Activated gamma-delta T cell (primary cell): ENCODE data around the gene LYPD5.
"Not testable (repeated sequence)": the region's sequence is repeated elsewhere in the genome, so short reads cannot be mapped to it uniquely, and the experiment has no call there.

Source experiments
- DNase-seq: peaks from one replicate; lab custom pipeline; 2025; lab: John Stamatoyannopoulos, UW

The LYPD5 gene

GRCh38 chr19:43778651-43779050 is 23.6 kb downstream of the LYPD5 start:
- no peak for DNase-seq

DNA sequence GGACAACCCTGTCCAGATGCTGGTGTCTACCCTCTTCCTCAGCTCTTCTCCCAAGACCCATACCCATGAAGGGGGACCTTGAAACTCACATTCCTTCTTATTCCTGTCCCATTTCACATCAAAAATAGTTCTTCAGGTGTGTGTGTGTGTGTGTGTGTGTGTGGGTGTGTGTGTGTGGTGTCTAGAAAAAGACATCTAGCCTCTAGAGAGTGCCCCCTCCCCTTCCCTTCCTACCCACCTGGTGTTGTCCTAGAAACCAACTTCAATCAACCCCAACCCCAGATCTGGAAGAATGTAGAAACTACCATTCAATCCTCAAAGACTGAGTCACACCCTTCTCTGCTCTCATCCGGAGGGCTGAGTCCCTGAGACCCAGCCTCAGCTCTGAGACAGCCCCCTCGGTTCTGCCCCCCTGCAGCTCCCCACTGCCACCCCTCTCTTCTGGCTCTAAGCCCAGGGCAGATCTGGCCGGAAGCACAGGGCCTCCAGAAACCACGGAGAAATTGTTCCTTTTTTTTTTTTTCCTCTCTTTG is 25.0 kb downstream of the LYPD5 start:
- DNase-seq, result no peak

DNA sequence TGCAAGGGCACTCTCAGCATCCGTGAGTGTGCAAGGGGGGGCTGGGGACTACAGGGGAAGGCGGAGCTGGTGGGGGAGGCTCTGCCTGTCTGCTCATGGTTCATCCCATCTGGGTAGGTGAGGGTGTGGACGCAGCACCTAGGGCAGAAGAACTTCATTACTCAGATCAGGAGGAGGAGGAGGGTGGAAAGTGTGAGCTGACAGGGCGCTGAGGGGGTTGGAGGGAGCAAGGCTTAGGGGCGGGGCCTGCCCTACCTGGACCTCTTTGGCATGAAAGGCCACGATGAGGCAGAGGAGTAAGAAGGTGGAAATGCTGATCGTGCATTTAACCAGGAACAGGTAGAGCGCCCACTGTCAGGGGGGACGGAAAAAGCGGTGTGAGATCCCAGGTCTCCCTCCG is 26.0 kb downstream of the LYPD5 start:
- no peak for DNase-seq

- DNase-seq, result no peak
Measured at GRCh38 chr19:43775299-43775890, 26.9 kb downstream of the LYPD5 start.

DNA sequence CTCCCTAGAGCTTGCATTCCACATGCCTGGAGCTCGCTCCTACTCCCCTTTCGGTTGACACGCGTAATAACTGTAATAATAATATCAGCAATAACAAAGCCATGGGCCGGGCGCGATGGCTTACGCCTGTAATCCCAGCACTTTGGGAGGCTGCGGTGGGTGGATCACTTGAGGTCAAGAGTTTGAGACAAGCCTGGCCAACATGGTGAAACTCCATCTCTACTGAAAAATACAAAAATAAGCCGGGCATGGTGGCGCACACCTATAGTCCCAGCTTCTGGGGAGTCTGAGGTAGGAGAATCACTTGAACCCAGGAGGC is 27.3 kb downstream of the LYPD5 start:
- DNase-seq, result not testable (repeated sequence)

- no peak for DNase-seq
Measured at GRCh38 chr19:43774103-43774939, 27.9 kb downstream of the LYPD5 start.

DNA sequence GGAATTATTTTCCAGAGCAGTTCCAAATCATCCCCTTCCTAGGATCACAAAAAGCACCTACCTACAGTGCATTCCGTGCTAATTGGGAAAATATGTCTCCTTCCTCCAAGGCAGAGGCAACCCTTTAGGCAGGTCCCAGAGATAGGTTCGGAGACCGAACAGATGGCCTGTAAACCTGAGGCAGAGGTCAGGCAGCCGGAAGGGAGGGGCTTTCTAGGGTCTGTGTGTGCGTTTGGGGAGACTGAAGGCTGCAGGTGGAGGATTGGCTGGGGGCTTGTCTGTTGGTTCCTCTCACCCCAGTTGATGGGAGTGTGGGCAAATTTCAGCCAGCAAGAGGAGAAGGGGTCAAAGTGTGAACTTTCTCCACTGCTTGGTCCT is 28.5 kb downstream of the LYPD5 start:
- no peak for DNase-seq

GRCh38 chr19:43769256-43769655 is 33.0 kb downstream of the LYPD5 start:
- DNase-seq, result no peak

GRCh38 chr19:43768273-43769050 is 33.8 kb downstream of the LYPD5 start:
- no peak for DNase-seq

GRCh38 chr19:43767818-43768217 is 34.4 kb downstream of the LYPD5 start:
- DNase-seq, result no peak

DNA sequence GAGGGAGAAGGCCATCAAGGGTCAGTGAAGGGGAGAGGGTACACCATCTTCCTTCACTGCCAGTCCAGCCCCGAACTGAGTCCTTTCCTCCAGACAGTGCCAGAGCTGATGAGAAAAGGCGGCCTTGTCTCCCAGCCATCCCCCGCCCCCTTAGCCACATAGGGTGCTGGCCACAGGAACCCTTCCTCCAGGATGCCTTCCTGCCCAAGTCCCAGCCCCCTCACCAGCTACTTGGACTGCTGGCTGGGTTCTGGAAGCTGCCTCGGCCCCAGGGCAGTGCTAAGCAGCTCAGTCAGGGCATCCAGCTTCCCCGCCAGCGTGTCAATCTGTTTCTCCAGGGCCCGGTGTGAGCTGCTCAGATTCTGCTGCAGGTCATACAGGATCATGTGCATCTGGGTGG is 34.9 kb downstream of the LYPD5 start:
- no peak for DNase-seq

DNA sequence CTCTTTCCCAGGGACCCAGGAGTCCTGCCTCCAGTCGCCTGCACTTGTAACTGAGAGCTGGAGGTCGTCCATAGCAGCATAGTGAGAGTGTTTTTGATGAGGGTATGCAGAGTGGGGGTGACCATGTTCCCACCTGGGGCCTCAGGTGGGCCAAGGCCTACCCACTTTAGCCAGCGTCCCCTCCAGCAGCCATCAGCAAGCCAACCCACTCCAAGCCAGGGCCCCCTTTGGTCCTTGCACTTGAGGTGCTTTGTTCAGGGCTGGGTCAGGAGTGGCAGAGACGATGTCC is 35.5 kb downstream of the LYPD5 start:
- no peak for DNase-seq

GRCh38 chr19:43765109-43765876 is 37.0 kb downstream of the LYPD5 start:
- peak; percentile 36 for DNase-seq

- not testable (repeated sequence) for DNase-seq
Measured at GRCh38 chr19:43764684-43765083, 37.6 kb downstream of the LYPD5 start.

- DNase-seq, result no peak
Measured at GRCh38 chr19:43763473-43763939, 38.7 kb downstream of the LYPD5 start.

DNA sequence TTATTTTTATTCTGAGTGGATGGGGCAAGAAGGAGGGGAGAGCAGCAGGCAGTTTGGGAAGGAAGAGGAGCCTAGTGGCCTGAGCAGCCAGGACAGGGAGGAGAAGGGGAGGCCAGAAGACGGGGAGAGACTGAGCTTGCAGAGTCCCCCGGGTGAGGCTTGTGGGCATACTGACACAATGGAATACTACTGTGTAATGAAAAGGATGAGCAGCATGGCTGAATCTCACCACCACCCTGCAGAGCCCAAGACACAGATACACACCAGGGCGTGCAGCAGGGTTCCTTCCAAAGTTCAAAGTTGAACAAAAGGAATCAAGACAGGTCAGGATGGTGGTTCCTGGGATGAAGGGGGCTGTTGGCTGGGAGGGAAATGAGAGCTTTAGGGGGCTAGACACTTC is 39.4 kb downstream of the LYPD5 start:
- DNase-seq, result no peak

DNA sequence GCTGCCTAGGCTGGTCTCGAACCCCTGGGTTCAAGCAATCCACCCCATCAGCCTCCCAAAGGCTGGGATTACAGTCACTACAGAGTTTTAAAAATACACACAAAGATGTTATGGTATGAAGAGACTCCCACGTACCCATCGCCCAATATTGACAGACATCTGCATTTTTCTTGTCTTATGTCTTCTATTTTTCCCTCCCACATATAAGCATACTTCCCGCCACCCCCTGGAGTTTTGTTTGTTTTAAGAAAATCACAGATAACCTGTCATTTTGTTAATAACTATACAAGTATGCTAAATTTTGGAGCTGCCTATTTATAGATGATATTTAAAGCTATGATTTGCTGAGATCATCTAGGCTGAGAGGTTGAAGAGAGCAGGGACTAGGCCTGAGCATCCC is 41.3 kb downstream of the LYPD5 start:
- no peak for DNase-seq

- no peak for DNase-seq
Measured at GRCh38 chr19:43759515-43759914, 42.7 kb downstream of the LYPD5 start.

DNA sequence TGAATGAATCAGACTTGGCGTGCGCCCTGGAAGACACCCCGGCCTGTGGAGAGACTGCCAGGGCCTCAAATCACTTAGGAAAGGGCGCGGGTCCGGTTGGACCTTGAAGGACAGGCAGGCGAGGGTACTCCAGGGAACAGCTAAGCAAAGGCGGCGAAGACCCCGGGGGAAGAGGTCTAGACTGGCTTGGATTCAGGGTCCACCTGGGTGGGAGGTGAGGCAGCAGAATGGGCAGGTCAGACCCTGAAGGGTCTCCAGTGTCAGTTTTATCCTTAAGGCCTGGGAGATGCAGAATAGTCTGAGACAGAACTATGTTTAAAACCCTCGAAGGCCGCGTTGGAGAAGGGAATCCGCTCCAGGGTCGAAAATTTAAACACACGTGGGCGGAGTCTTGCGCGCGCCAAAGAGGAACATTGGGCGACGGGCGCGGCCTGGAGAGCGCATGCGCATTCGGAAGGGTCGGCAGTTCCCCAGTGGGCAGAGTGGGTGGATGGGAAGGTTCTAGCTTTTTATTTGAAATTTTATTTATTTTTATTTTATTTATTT is 46.9 kb downstream of the LYPD5 start:
- DNase-seq, result peak; percentile 56

DNA sequence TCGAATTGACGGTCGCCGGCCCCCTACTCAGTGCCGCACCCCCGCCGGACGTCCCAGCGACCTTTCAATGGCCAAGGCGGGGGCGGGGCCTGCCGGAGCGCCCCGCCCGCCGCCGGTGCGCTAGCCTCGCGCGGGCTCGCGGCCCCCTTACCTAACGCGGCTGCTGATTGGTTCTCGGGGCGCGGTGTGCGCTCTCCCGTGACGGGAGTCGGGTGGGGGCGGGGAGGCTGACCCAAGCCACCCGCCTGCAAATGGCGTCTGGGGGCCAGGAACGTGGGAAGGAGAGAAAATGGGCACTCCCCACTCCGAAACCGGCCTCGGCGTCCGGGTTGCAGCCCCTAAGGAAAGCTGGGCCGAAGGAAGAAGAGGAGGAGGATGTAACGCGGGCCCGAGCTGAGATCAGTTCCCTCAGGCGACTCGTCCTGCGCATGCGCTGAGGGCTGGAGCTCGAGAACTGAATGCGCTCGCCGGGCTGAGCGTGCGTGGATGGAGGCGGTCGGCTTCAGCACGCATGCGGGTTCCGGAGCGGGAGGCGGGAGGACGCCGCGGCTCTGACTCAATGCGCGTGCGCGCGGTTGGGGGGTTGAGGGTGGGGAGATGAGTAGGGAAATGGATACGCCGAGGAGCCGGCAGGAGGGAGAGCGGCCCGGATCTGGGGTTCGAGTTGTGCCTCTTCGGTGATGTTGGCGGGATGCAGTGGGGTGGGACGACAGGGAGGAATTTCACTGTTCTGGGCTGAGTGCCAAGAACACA is 47.6 kb downstream of the LYPD5 start, which contains the start of gene SMG9:
Gene SMG9, minus strand, starts transcription at position 460 of the 753 bp plus-strand sequence. CDS start 4,221 bp downstream, outside the sequence.
- peak; percentile 98 for DNase-seq

GRCh38 chr19:43754253-43754502 is 48.1 kb downstream of the LYPD5 start:
- DNase-seq, result no peak
